HG03135 (cell line): ENCODE results near the gene CNGA1.
"Not testable (repeated sequence)": the region's sequence is repeated elsewhere in the genome, so short reads cannot be mapped to it uniquely, and the experiment has no call there.

Experiments
- ATAC-seq: cut with Tn5 transposase; IDR thresholded peaks from one replicate; pipeline ENCODE4 v1.9.1; 2021; ENCODE audit warnings: mild to moderate bottlenecking, moderate library complexity; ENCODE audit not compliant: unreplicated experiment

CNGA1 gene

DNA sequence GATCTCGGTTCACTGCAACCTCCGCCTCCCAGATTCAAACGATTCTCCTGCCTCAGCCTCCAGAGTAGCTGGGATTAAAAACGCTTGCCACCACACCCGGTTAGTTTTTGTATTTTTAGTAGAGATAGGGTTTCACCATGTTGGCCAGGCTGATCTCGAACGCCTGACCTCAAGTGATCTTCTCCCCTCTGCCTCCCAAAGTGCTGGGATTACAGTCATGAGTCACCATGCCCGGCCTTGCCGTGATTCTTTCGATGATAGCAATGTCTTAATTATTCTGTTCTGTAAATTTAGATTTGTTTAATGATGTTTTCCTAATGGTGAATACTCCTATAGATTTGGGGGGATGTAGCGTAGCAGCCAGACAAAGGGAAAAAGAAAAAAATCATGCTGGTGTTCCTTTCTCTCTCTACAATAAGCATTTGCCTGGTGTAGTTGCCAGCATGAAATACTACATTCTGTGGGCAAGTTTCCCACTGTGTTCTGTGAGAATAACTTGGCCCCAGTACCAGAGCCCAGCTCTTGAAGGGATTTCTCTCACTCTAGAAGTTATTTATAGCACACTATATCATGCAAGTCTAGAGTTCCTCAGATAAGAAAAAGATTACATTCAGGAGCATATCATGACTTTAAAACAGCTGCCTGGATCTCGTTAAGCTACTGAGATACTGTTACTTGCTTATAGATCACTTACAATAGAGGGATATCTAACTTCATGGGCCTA lies 15.5 kb upstream of the CNGA1 start:
- no peak for ATAC-seq

DNA sequence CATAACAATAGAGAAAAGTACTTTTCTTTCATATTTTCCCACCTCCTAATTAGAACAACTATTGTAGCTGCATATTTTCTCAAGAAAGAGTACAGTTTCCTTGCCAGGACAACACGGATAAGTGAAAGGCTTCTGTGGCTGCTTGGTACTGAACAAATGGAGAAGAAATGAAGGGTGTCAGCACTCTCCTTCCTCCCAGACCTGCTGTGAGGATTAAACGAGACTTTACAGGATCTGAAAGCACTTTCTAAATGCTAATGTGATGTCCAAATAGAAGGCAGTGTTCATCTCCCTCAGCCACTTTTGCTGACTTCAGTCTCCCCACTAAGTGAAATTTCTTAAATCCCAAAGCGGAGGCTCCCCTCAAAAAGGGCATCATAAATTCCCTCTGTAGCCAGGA lies 14.0 kb upstream of the CNGA1 start:
- ATAC-seq: no peak

DNA sequence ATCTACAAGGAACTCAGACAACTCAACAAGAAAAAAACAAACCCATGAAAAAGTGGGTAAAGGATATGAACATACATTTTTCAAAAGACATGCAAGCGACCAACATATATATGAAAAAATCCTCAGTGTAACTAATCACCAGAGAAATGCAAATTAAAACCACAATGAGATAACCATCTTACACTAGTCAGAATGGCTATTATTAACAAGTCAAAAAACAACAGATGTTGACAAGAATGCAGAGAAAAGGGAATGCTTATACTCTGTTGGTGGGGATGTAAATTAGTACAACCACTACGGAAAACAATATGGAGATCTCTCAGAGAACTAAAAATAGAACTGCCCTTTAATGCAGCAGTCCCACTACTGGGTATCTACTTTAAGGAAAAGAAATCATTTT lies 12.2 kb upstream of the CNGA1 start:
- ATAC-seq: no peak

DNA sequence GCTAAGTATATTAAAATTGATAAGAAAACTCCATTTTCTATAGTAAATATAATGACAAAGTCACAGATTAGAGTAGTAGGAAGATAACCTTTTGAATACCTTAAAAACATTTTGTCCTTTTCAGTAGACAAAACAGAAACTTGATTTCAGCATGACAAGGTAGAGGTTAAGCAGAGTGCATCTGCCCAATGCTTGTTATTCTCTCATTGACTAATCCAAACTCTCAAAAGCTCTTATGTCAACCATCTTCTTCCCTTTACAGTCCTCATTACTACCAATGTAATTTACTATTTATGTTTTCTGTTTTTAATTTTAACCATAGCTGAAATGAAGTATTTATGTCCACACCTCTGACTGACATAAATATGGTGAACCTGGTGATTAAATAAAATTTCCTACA lies 11.2 kb upstream of the CNGA1 start:
- ATAC-seq: no peak

DNA sequence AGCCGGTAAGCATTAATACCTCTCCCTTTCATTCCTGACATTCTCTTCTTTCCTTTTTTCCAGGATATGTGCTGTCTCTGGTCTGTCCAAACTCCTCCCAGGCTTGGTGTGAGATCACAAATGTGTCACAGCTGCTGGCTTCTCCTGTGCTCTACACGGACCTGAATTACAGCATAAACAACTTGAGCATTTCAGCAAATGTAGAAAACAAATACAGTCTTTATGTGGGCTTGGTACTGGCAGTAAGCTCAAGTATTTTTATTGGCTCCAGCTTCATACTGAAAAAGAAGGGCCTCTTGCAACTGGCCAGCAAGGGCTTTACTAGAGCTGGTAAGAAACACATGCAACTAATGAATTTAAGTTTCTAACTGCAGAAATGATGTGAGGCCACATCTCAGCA lies 8.5 kb upstream of the CNGA1 start:
- no peak for ATAC-seq

DNA sequence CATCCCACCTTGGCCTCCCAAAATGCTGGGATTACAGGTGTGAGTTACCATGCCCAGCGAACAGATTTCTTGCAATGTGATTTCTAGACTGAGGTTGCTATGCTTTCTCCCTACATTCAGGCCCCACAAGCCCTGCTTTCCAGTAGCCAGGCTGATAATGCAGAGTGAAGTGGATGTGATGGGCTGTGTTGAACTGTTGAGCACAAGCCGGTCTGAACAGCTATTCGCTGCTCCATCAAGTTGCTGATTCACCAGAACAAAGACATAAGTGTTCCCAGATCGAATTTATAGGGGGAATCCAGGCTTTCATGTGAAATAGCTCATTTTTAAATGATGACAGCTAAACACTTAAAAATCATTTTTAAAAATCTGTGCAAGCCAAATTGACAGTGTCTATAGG lies 8.0 kb upstream of the CNGA1 start:
- ATAC-seq: no peak

DNA sequence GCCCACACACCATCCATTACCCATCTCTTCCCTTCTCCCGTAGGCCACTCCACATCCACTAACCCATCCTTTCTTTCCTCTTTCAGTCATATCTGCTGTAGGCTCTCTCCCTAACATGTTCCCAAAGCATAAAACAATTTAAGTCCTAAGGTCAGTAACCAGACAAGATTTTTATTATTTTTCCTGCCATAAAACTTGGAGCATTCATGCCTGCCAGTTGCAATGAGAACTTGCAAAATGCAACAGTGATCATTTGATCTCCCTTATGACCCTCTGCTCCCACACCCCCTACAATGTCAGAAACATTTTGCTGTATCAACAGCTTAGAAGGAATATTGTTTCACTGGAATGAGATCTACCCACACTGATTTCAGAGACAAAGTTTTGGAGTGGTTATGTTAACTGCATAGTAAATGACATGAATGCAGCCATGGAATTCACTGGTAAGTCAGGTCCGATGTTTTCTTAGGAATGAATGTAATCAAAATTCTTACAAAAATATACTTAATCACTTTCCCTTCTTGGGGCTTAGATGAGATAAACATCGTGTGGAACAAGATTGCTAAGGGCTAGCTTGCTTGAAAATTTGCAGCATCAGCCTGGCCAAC lies 5.8 kb upstream of the CNGA1 start:
- no peak for ATAC-seq

DNA sequence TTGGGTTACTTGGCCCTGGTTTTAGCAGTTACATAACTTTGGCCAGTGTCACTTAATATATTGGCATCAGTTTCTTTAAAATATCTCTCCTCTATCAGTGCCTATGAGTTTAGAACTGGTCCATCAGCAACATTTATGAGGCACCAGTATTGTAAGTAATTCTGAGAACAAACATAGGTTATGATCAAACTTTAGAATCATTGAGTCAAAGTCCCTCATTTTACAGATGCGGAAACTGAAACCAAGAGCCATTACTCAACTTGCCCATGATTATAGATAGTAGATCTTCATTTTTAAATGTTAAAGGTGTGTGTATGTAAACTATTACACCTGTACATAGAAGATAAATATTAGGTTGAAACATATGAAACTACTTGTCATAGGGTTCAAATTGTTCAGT lies 4.6 kb upstream of the CNGA1 start:
- no peak for ATAC-seq

DNA sequence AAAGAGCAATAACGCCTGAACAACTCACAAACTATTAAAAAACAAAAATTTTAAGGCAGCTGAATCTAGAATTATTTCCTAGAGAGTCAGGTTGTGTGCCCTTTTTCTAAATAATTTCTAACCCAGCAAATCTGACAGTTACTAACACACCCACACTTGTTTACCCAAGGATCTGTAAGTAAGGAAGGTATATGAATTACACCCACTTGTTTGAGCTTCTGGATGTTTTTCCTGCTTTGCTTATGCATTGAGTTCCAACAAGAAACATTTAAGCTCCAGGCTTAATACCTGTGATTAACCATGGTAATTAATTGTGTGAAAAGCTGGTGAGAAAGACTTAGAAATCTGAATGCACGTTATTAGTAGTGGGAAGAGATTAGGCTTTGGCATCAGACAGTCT lies 1.6 kb upstream of the CNGA1 start:
- ATAC-seq: no peak

DNA sequence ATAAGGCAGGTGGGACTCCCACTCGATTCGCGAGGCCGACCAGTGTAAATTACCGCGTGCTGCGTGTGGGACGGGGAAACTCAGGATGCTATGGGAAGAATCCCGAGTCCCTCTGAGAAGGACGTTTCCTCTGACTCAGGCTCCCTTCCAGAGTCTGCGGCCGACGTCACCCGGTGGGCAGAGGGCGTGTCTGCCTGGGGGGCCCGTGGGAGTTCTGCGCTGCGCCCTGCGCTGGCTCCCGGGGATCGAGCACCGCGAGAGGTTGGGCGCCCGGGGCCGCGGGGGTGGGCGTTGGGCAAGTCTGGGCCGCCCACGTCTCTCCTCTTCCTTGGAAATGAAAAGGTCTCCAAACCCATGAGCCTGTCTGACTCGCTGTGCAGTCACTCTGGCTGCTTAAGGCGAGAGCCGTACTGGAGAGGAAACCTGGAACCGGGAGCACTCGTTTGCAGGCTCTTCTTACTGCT lies 659 bp upstream of the CNGA1 start:
- no peak for ATAC-seq

DNA sequence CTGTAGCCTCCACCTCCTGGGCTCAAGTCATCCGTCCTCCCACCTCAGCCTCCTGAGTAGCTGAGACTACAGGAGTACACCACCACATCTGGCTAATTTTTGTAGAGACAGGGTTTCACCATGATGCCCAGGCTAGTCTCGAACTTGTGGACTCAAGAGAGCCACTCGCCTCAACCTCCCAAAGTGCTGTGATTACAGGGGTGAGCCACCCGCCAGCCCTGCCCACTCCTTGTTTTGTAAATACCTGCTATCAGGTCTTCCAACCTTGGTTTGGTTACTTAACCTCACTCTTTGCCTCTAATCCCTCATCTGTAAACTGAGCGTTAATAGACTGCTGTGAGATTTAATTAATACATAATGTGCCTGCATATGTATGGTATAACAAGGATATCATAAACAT lies 803 bp downstream of the CNGA1 start:
- no peak for ATAC-seq

DNA sequence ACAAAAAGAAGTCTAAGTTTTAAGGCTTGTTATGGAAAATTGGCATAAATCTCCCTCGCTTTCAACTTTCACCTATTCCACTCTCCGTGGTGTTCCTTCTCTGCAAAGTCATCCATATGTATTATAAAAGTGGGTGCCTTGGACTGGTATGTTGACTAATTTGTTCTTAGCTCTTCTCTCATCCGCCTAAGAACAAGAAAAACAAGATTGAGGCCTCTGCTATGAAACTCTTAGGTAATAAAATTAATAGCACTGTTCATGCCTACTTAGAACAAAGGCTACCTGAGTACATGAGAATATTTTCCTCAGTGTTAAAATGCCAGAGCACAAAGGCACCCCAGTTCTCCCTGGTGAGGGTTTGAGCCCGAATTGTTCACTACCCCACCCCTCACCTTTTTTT lies 1.3 kb downstream of the CNGA1 start:
- no peak for ATAC-seq

DNA sequence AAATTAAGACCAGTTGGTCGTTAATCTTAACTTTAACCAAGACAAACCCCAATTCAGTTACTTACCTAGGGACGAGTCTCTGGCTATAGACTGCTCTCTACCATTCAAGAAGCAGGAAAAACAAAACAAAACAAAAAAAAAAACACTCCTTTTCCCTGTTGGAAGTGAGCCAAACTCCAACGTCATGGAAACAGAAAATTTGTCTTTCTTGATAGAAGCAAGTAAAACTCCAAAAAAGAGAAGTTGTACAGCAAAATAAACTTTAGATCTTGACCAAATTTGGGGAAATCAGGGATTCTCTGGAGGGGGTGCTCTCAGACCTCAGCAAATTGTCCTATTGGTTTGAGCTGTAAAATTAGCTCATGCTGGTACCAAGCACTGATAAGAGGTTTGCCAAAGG lies 3.7 kb downstream of the CNGA1 start:
- no peak for ATAC-seq

DNA sequence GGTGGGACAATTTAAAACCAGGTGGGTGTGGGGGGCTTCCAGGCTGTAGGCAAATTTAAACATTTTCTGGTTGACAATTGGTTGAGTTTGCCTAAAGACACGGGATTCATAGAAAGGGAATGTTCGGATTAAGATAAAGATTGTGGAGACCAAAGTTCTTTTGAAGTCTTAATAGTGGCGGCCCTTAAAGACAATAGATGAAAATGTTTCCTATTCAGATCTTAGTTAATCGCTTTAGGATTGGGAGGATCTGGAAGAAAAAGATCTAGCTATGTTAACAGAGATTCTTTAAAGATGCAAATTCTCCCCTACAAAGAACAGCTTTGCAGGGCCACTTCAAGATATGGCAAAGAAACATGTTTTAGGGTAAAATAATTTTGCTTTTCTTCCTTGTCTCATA lies 4.8 kb downstream of the CNGA1 start:
- ATAC-seq: no peak

DNA sequence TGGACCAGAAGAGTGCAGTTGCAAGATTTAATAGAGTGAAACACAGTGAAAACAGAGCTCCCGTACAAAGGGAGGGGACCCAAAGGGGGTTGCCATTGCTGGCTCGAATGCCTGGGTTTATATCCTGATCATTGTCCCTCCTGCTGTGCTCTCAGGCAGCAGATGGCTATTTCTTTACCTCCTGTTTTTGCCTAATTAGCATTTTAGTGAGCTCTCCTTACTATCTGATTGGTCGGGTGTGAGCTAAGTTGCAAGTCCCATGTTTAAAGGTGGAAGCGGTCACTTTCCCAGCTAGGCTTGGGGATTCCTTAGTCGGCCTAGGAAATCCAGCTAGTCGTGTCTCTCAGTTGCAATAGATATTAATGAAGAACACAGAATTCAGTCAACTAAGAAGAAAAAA lies 5.6 kb downstream of the CNGA1 start:
- ATAC-seq: not testable (repeated sequence)

DNA sequence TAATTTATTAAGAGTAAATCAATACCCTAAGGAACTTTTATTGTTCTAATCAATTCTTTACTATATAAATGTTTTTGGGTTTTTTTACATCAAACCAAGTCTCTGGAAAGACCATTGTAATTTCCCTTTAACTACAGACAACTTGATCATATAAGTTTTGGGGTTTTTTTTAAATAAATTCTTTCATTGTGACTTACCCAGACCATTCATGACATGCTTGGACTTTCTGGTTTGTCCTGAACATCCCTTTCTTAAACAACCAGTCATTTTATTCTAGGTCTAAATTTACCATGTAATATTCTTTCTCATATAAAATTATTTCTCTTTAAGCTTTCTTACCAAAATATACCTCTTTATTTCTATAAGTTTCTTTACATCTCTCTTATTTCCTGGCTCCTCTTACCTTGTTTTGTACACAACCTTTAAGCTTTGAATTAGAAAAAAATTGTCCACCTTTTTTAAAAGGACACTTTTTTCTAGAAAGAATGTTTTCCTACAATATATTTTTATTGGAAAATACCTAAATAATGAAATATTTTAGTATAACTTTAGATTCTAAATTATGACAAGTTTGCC lies 8.4 kb downstream of the CNGA1 start:
- ATAC-seq: no peak

DNA sequence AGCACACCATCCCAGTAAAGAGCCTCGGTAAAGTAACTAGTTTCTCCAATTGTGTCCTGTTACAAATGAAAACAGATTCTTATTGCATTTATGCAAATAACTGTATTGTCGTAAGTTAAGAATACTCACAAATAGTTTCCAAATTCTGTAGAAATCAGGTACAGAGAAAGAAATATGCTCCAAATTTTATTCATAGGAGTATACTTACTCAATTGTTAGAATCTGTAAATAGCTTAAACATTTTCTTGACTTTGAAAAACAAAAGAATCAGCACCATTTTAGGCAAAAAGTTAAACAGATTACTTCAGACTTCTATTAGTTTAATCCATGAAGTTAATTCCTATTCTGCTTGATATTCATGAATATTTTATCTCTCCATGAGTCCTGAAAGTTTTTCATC lies 10.7 kb downstream of the CNGA1 start:
- ATAC-seq: no peak

DNA sequence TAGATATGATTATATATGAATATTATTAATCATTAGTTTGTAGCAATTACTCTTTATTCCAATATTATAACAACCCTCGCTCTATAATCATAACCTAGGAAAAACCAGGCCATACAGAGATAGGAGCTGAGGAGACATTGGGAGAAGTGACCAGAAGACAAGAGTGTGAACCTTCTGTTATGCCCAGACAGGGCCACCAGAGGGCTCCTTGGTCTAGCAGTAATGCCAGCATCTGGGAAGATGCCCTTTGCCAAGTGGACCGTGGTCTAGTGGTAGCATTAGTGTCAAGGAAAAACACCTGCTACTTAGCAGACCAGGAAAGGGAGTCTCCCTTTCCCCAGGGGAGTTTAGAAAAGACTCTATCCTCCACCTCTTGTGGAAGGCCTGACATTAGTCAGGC lies 12.9 kb downstream of the CNGA1 start:
- not testable (repeated sequence) for ATAC-seq

DNA sequence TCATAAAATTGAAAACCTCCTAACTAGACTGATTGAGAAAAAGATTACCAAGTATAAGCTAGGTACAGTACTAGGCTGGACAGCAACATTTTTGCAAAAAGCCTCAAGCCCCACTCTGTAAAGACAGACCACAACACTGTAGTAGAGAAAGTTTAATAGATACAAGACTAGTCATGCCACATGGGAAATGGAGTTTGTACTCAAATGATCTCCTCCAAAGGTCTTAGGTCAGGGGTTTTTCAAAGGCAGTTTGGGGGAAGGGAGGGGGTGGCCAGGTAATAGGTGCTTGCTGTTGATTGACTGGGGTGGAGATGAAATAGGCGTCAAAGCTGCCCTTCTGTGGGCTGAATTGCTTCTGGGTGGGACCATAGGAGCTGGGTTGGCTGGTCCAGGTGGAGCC lies 14.2 kb downstream of the CNGA1 start:
- ATAC-seq: no peak

DNA sequence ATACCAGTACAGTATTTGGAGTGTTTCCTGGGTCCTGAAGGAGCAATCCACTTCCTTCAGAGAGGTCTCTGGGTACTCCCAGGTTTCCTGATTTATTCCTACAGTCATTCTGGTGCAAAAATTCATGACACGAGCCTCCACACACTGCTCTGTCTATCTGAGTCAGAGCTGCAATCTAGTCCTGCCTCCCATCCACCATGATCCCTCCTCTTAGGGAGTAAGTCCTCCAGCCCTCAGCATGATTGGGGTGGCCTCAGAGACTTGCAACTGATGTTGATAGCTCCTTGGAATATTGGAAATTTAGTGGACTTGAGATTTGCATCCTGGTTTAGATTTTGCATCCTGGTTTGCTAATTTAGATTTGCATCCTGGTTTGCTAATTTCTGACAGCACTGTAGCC lies 20.5 kb downstream of the CNGA1 start:
- ATAC-seq: no peak

DNA sequence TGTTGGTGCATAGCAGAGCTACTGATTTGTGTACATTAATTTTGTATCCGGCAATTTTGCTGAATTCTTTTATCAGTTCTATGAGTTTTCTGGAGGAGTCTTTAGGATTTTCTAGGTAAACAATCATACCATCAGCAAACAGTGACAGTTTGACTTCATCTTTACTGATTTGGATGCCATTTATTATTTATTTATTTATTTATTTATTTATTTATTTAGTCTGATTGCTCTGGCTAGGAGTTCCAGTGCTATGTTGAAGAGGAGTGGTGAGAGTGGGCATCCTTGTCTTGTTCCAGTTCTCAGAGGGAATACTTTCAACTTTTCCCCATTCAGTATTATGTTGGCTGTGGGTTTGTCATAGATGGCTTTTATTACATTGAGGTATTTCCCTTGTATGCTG lies 24.0 kb downstream of the CNGA1 start:
- not testable (repeated sequence) for ATAC-seq

DNA sequence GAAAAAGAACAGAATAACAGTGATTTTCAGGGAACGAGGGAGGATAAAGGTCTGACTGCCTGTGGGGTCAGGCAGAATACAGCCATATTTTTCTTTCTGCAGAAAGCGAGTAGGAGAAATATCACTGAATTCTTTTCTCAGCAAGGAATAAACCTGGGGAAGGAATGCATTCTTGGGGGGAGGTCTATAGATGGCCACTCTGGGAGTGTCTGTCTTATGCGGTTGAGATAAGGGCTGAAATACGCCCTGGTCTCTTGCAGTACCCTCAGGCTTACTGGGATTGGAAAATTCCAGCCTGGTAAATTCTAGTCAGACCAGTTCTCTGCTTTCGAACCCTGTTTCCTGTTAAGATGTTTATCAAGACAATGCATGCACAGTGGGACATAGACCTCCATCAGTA lies 26.3 kb downstream of the CNGA1 start:
- ATAC-seq: no peak

DNA sequence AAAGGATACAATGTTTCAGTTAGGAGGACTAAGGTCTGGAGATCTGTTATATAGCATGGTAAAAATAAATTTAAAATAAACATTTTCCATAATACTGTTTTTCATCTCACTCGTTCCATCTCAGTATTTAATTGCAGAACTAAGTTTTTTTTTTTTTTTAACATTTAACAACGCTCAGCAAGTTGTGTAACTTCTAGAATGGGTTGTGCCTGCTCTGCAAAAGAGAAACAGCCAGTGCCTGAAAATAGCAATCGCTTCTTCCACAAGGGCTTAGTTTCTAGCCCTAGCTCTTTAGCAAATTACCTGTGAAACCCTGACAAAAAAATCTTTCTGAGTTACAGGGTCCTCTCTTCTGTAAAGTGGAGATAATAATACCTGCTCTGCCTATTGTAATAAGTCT lies 41.9 kb downstream of the CNGA1 start:
- no peak for ATAC-seq
